HCT116 (cell line): ENCODE data around the gene DNASE1L3. TPM values are rescaled to one million over a fixed set of nuclear protein-coding genes. Genes with fewer than 3 reads are reported as not detected.
A peak's percentile ranks its signal among the peaks of the same experiment; 100 is the strongest.

Experiments
- ATAC-seq: fragments of 200-7000 bp; cut with Tn5 transposase; 2 replicates; pipeline ENCODE4 v1.9.1; 2020; ENCODE audit warnings: mild to moderate bottlenecking, moderate library complexity
- BruUV-seq: library from RNA; stranded (reverse); fragments of 400-500 nt; replicated peaks from 2 replicates; lab custom pipeline; 2021; lab: Mats Ljungman, UMichigan
- CTCF ChIA-PET: fragments of 300-600 bp; sonication (Branson Sonifier 250); formaldehyde crosslinking; loops from one replicate; lab custom pipeline; 2021; ENCODE audit warnings: antibody characterized with exemption; lab: Charles Lee
- POLR2A ChIA-PET: fragments of 300-600, 350-600 bp; sonication (Branson Sonifier 250); formaldehyde crosslinking; loops from one replicate; lab custom pipeline; 2021; ENCODE audit warnings: antibody characterized with exemption; lab: Charles Lee
- RAD21 ChIA-PET, 2 experiments: fragments of 300-600 bp; sonication (Branson Sonifier 250); formaldehyde crosslinking; loops; one replicate each; lab custom pipeline; 2023; ENCODE audit warnings: low total read pairs in 2 of 2; ENCODE audit not compliant: uncharacterized antibody in 2 of 2, unreplicated experiment in 2 of 2, low non-redundant PET in 1 of 2; lab: Charles Lee
- DNase-seq: peaks from one replicate; pipeline ENCODE4 v3.0.0-alpha.2; 2010; ENCODE audit warnings: low read depth, low spot score
- H2AFZ ChIP-seq: fragments of 200-600 bp; shearing (Covaris generic), sonication (generic); 2 replicates; pipeline ENCODE4 v1.6.1; 2017; ENCODE audit warnings: low read depth, mixed run types, mixed read lengths, antibody characterized with exemption, low read length; ENCODE audit not compliant: poor library complexity, severe bottlenecking
- H3K27ac ChIP-seq: 2 replicates; pipeline ENCODE4 v1.5.1; 2012; ENCODE audit warnings: low read depth, low read length
- H3K27me3 ChIP-seq: fragments of 200-600 bp; sonication (generic); 2 replicates; pipeline ENCODE4 v1.6.1; 2016; ENCODE audit warnings: mixed run types, low read length, mixed read lengths; ENCODE audit not compliant: insufficient read depth
- H3K36me3 ChIP-seq, 2 experiments: fragments of 200-500 bp in 1 of 2; fragments of 200-600 bp in 1 of 2; sonication (Bioruptor generic) in 1 of 2; sonication (generic) in 1 of 2; 2 replicates each; pipeline versions ENCODE4 v1.5.1 to v1.6.1; 2014 to 2016; ENCODE audit warnings: low read length in 2 of 2, inconsistent platforms in 1 of 2, mixed read lengths in 1 of 2, mixed run types in 1 of 2; ENCODE audit not compliant: insufficient read depth in 2 of 2, control insufficient read depth in 1 of 2
- H3K4me1 ChIP-seq, 2 experiments: fragments of 200-600 bp in 1 of 2; sonication (generic) in 1 of 2; 2 replicates each; pipeline versions ENCODE4 v1.5.1 to v1.6.1; 2012 to 2017; ENCODE audit warnings: low read length in 2 of 2, inconsistent platforms in 1 of 2, mild to moderate bottlenecking in 1 of 2, mixed read lengths in 1 of 2, mixed run types in 1 of 2, moderate library complexity in 1 of 2; ENCODE audit not compliant: insufficient read depth in 2 of 2, control insufficient read depth in 1 of 2
- H3K4me2 ChIP-seq: fragments of 200-600 bp; sonication (generic); 2 replicates; pipeline ENCODE4 v1.6.1; 2017; ENCODE audit warnings: mixed run types, low read length, mixed read lengths
- H3K4me3 ChIP-seq, 2 experiments: fragments of 200-600 bp in 1 of 2; sonication (generic) in 1 of 2; replicated peaks in 1 of 2; 2 replicates each; pipeline ENCODE4 v1.5.1; 2011 to 2016; ENCODE audit warnings: low read length in 2 of 2, control low read depth in 1 of 2, low read depth in 1 of 2, mild to moderate bottlenecking in 1 of 2, mixed read lengths in 1 of 2, mixed run types in 1 of 2
- H3K79me2 ChIP-seq: fragments of 200-600 bp; sonication (generic); 2 replicates; pipeline ENCODE4 v1.6.1; 2017; ENCODE audit warnings: mild to moderate bottlenecking, mixed run types, low read length, moderate library complexity, mixed read lengths; ENCODE audit not compliant: insufficient read depth
- H3K9ac ChIP-seq: fragments of 200-600 bp; sonication (generic); 2 replicates; pipeline ENCODE4 v1.6.1; 2016; ENCODE audit warnings: low read length, mixed read lengths
- H3K9me2 ChIP-seq: fragments of 200-600 bp; sonication (generic), shearing (Covaris generic); 2 replicates; pipeline ENCODE4 v1.6.1; 2017; ENCODE audit warnings: mixed run types, mild to moderate bottlenecking, moderate library complexity; ENCODE audit not compliant: insufficient read depth
- H3K9me3 ChIP-seq, 2 experiments: fragments of 200-500 bp in 1 of 2; fragments of 200-600 bp in 1 of 2; sonication (Bioruptor generic) in 1 of 2; sonication (generic) in 1 of 2; 2 replicates each; pipeline ENCODE4 v1.6.1; 2014 to 2017; ENCODE audit warnings: low read length in 2 of 2, mixed read lengths in 2 of 2, inconsistent platforms in 1 of 2, low read depth in 1 of 2, mild to moderate bottlenecking in 1 of 2, mixed run types in 1 of 2, moderate library complexity in 1 of 2; ENCODE audit not compliant: control insufficient read depth in 1 of 2, insufficient read depth in 1 of 2
- H4K20me1 ChIP-seq: fragments of 200-600 bp; sonication (generic), shearing (Covaris generic); 2 replicates; pipeline ENCODE4 v1.6.1; 2017; ENCODE audit warnings: mixed run types, mild to moderate bottlenecking, moderate library complexity; ENCODE audit not compliant: insufficient read depth
- JUND ChIP-seq: IDR thresholded peaks from 2 replicates; pipeline ENCODE4 v1.6.1; 2012
- POLR2AphosphoS5 ChIP-seq: IDR thresholded peaks from 2 replicates; pipeline ENCODE4 v1.6.1; 2011; ENCODE audit warnings: mild to moderate bottlenecking, low read depth, low read length, moderate library complexity
- RAD21 ChIP-seq: IDR thresholded peaks from 2 replicates; pipeline ENCODE4 v1.6.1; 2012; ENCODE audit warnings: low read depth, mild to moderate bottlenecking
- REST ChIP-seq: IDR thresholded peaks from 2 replicates; pipeline ENCODE4 v1.6.1; 2012; ENCODE audit warnings: low read depth
- ZFX ChIP-seq: fragments of 450-650 bp; IDR thresholded peaks from 2 replicates; pipeline ENCODE4 v1.6.1; 2017
- intact Hi-C: fragments of 100-400 bp; cut with micrococcal nuclease; formaldehyde crosslinking; loops from 2 replicates; pipeline ENCODE4 v1.10.0; 2022
- total RNA-seq: library from RNA; stranded (reverse); gene quantifications from one replicate; pipeline ENCODE4 v1.2.1, GENCODE V29; 2021; ENCODE audit not compliant: unreplicated experiment
- TF ChIP-seq, protein P1 (sequence below): IDR thresholded peaks from 2 replicates; pipeline ENCODE4 v1.6.1; 2012

DNASE1L3 gene
- total RNA-seq, 1 experiment from 2014 or later, result not detected

- POLR2A ChIA-PET, result no interaction called here
- BruUV-seq, result TSS peak; percentile 73
Measured at GRCh38 chr3:58236527-58237237, 25.9 kb upstream of the DNASE1L3 start.

More at GRCh38 chr3:58236527-58237237, 25.9 kb upstream of the DNASE1L3 start:
- DNase-seq (no peak), ATAC-seq (peak; percentile 41)
- no peaks in the 10 kb centered on the region for H4K20me1 ChIP-seq
- H3K27ac ChIP-seq, result peak overlapping the region; percentile 36; the same call in 1 of the 2 replicates
- TF ChIP-seq POLR2AphosphoS5 (no peak), RAD21 (no peak), ZFX (no peak), REST (no peak), JUND (no peak)
- TF ChIP-seq, protein P1, sequence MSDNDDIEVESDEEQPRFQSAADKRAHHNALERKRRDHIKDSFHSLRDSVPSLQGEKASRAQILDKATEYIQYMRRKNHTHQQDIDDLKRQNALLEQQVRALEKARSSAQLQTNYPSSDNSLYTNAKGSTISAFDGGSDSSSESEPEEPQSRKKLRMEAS, result no peak
- TF ChIP-seq, all 23 proteins: peak for 0
- Histone ChIP-seq H3K27me3 (0 out of 2 replicates have a peak, but pooled peaks cover 2% of the 10 kb centered on the region), H3K4me1 (peaks cover 8 to 23% of the 10 kb centered on the region in 2 experiments), H3K4me3 (peak overlapping the region; percentile 68 to 91), H3K9me2 (no peaks in the 10 kb centered on the region), H3K79me2 (peaks cover 8% of the 10 kb centered on the region; the same call in 1 of the 2 replicates), H3K9me3 (no peaks in the 10 kb centered on the region), H3K36me3 (no peaks in the 10 kb centered on the region), H3K9ac (peak overlapping the region; percentile 71), H2AFZ (peak overlapping the region; percentile 98), H3K4me2 (peak overlapping the region; percentile 98)
- intact Hi-C loops, result loop anchor here (2.0 kb wide), 1 partner anchor 36 kb away; no protein-coding TSS in a partner anchor
- ChIA-PET CTCF (interaction anchor here (0.9 to 1.5 kb wide), 2 partner anchors 19 to 70 kb away, joined by 3 to 6 read pairs; partner anchors contain the start of genes HTD2 and RPP14), RAD21 (no interaction called here)
